GM12873 (cell line): Measurements from ENCODE around the gene CTBP2.

Experiments
- CTCF ChIP-seq: IDR thresholded peaks from 2 replicates; pipeline ENCODE4 v1.5.1; 2012; ENCODE audit warnings: low read depth, mild to moderate bottlenecking, moderate library complexity, low read length, control low read depth; ENCODE audit not compliant: insufficient read depth; ENCODE audit errors: missing control alignments

The CTBP2 gene

DNA sequence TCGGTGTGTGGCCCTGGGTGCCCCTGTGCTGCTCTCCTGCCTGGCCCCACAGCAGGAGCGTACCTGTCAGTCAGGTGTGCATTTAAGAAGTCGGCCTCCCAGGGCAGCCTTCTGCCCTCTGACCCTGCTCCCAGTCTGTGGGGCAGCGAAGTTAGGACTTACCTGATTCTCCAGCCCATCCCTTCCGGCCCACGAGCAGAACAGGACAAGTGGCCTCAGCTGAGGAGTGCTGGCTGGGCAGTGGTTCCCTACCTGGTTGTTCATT is 24.7 kb downstream of the CTBP2 start:
- TF ChIP-seq CTCF, result no peak

DNA sequence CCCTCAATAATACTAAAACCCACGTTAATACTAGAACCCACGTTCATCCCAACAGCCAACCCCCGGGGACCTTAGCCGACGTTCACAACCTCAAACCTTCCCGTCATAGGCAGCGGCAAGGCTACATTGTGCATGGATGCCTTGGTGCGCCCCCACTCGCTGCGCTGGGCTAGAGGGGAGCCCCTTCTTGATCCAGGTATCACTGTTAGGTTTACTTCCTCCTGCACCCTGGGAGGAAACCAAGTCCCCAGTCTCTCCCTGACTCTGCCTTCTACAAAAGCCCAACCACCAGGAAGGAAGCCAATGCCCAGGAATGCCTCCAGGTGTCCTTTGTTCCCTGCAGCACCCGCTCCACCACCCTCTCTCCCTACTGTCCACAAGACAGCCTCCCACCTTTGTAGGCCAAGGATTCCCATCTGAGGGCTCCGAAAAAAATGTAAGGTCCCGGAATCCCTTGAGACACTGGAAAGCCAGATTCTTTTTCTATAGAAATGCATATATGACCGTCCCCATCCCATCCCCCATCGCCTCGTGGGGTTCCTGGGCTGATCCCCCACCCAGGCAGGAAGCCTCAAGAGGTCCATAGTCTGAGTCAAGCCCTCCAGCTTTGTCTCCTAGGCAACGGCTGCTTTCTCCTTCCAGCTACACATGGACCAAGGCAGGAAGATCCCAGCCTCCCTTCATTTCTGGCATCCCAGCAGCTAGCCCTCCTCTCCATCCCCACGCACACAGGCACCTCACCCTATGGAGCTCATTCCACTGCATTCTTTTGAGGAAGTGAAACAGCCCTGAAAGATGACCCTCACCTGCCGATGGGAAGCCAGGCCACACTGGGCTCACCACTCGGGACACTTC is 25.2 kb downstream of the CTBP2 start:
- no peak for TF ChIP-seq CTCF

DNA sequence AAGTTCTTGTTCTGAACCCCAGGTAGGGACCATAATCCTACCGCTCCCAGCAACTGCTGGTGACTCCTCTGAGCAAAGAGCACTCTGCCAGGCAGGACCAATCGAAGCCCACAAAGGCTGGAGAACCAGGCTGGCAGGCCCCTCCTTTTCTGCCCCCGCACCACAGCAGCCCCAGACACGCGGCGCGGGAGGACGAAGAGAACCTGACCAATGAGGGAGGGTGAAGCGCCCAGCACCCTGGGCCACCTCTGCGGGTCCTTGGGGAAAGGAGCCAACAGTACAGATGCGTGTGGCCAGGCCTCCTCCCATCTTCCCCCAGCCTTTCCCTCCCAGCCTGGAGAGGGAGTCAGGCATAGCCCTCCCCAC is 25.9 kb downstream of the CTBP2 start:
- TF ChIP-seq CTCF, result no peak

DNA sequence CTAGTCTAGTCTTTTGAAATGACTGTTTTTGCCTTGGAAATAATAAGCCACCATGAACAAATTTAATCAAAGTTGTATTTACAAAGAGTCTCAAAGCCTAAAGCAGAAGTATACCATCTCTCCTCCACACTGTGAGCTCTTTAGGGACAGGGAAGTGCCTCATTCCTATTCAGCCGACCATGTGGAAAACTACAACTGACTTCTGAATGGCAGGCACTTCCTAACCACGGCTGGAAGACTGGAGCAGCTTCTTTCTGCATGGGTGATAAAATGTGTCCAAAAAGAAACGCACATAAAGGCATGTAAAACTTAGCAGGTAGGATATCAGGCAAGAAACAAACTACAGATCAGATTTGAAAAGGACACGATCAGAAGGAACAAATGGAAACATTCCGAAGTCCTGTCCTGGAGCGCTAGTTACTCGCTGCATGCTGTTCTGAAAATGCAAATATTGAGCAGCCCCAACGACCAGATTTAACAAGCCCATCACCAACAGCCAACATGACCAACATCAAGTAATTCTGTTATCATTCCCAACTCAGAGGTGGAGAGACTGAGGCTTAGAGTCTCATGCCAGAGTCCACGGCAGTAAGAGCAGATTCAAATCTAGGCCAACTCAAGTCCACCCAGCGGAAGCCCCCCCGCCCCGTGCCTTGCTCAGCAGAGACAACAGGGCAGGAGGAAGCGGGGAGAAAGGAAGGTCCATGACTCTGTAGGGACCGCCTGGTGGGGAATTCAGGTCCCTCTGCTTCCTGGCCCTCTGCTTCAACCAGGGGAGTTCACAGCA is 26.5 kb downstream of the CTBP2 start:
- TF ChIP-seq CTCF, result no peak

DNA sequence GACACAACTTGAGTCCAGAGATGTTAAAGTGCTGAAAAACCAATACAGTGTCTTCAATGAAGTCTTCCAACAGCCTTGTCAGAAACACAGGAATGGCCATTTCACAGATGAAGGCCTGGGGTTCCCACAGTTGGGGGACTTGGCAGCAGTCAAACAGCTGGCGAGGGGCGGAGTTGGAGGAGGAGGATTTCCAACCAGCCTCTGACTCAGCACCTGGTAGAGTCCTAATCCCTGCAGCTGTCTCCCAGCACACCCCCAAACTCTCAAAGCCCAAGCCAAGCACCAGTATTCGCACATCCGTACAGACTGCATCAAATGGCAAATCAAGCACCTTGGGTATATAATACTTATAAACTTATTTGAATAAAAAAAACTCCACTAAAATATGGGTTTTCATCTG is 28.0 kb downstream of the CTBP2 start:
- TF ChIP-seq CTCF, result no peak

- no peak for TF ChIP-seq CTCF
These were observed 29.4 kb downstream of the CTBP2 start for GRCh38 chr10:125130916-125131315.

DNA sequence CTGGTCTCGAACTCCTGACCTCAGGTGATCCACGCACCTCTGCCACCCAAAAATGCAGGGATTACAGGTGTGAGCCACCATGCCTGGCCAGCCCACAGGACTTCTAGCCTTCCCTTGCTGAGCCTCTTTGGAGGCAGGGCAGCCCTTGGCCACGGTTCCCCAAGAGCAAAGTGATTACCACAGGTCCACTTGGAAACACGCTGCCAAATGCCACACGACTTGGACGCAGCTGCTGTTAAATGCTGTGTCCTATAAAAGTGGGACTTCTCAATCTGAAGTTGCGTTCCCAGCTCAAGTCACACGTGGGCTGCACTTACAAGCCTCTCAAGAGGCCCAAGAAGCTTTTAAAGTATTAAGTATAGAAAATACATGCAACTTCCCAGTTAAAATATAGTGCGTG is 30.1 kb downstream of the CTBP2 start:
- no peak for TF ChIP-seq CTCF
